Activated CD4-positive, alpha-beta T cell treated with anti-CD3 and anti-CD28 coated beads, Interleukin-2, amount 50 U/mL, for 48 hours (primary cell): Measurements from ENCODE around the gene USPL1.
"Not testable (repeated sequence)": the region's sequence is repeated elsewhere in the genome, so short reads cannot be mapped to it uniquely, and the experiment has no call there.

Experiments
- DNase-seq, 2 experiments: peaks; one replicate each; pipeline ENCODE4 v3.0.0-alpha.2; 2020

Gene USPL1

GRCh38 chr13:30617315-30618185 is at the start of gene USPL1:
USPL1 (plus strand) TSS chr13:30617920; CDS start chr13:30621141, 3,221 bp downstream.
- peak; percentile 98 to 99 for DNase-seq

GRCh38 chr13:30569901-30570576 is 47.7 kb upstream of the USPL1 start:
- no peak for DNase-seq

- no peak for DNase-seq
Observed at GRCh38 chr13:30570691-30571090, 47.0 kb upstream of the USPL1 start.

DNA sequence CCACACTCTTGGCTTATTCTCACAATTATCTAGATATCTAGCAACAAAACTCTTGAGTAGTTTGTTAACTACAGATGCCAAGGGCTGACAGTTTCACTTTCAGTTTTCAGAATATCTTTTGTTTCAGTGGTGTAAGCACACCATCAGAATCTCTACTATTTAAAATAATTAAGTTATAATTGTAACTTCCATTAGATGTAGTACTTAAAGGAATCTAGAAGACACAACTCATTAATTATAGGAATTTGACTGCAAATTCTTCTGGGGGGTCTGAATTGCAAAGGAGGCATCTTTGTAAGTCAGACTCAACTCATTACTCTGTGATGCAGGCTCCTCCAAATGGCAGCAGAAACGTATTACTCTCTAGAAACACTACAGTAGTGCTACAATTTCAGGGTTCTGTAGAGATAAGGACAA is 44.9 kb upstream of the USPL1 start:
- DNase-seq = no peak

DNA sequence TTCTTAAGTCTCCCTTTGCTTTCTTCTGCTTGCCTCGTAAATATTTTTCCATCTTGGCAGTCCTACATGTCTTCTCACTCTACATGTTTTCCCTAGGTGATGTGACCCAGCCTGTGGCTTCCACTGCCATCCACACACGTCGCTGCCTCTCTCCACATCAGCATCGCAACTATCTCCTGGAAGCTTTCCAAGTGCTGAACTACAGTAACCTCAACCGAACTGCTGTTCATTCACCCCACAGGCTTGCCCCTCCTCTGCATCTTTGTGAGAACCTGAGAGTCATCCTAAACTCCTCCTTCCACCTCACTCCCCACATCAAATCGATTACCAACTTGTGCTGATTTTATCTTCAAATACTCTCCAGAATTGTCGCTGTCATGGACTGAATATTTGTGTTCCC is 41.2 kb upstream of the USPL1 start:
- DNase-seq = peak; percentile 27 to 43

GRCh38 chr13:30577401-30577852 is 40.3 kb upstream of the USPL1 start:
- DNase-seq = peak; percentile 46 to 61

DNA sequence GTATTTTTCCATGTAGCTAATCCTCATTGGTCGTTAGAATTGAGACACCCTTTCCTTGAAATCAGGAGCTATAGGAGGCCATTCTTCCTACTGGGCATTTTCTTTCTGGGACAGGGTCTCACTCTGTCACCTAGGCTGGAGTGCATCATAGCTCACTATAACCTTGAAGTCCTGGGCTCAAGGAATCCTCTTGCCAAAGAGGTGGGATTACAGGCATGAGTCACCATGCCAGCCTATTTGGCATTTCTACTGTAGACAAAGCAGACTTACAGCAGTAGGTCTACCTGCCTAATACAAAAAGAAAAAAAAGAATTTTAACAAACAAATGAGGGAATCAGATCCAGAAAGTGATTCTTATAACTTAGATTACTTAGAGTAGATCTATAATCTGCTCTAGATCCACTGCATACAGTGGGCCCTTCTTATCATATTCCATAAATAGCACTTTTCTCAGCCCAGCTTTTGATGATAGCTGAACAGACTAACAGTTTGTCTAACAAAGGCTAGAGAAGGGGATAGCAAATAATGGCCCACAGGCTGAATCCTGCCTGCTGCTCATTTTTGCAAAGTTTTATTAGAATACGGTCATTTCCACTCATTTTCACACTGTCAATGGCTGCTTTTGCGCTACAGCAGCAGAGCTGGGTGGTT is 36.7 kb upstream of the USPL1 start:
- DNase-seq = no peak

GRCh38 chr13:30581582-30581981 is 36.1 kb upstream of the USPL1 start:
- no peak for DNase-seq

- DNase-seq = no peak
Observed at GRCh38 chr13:30584051-30584731, 33.5 kb upstream of the USPL1 start.

DNA sequence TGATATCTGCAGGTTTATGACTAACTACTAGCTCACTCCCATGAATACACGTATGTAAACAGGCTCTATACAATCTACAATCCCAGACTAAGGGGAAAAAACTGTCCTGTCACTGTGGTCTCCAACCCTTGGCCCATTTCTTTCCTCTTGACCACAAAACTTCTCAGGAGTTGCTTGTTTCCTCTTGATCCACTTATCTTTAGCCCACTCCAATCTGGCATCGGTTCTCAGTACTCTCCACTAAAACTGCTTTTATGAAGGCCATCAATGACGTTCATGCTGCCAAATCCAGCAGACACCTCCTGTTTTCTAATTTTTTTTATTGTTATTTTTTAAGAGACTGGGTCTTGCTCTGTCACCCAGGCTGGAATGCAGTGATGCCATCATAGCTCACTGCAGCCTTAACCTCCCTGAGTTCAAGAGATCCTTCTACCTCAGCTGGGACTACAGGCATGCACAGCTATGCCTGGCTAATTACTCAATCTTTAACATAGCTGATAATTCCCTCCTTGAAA is 31.9 kb upstream of the USPL1 start:
- no peak for DNase-seq

DNA sequence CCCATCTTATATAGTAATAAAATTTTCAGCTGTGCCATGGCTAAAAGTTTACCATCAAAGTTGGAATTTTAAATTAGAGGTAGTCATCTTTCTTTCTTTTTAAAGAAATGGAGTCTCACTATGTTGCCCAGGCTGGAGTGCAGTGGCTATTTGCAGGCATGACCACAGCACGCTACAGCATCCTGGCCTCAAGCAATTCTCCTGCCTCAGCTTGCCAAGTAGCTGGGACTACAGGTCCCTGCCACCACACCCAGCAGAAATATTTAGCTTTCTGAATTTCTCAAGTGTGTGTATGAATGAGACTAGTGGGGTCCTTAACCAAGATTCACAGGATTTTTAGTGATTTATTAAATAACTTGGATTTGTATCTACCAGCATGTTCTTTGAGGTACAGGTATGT is 30.5 kb upstream of the USPL1 start:
- no peak for DNase-seq

DNA sequence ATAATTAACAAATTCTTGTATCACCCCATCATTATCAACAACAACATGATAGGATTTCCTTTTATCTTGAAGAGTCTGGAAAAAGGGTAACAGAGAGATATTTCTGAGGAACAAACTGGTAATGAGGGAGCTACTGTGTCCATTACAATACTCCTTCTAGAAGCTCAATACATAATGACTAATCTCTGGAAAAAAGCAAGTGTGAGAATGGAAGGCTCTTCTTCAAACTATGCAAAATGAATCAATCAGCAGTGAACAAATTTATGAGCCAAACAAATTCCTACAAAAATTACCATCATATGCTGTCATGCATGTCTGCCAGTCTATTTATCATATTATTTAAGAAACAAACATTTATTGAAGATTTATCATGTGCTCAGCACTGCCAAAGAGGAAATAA is 30.0 kb upstream of the USPL1 start:
- DNase-seq = no peak

GRCh38 chr13:30593001-30593400 is 24.7 kb upstream of the USPL1 start:
- DNase-seq = no peak

DNA sequence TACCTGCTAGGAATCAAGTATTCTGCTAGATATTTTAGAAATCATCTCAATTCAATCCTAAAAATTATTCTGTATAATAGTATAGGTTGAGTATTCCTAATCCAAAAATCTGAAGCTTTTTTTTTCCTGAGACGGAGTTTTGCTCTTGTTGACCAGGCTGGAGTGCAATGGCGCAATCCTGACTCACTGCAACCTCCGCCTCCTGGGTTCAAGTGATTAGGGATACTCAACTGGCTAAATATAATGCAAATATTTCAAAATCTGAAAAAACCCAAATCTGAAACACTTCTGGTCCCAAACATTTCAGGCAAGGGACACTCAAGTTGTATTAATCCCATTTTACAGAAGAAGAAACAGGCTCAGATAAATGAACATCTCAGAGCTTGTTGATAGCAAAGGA is 17.2 kb upstream of the USPL1 start:
- DNase-seq = no peak

DNA sequence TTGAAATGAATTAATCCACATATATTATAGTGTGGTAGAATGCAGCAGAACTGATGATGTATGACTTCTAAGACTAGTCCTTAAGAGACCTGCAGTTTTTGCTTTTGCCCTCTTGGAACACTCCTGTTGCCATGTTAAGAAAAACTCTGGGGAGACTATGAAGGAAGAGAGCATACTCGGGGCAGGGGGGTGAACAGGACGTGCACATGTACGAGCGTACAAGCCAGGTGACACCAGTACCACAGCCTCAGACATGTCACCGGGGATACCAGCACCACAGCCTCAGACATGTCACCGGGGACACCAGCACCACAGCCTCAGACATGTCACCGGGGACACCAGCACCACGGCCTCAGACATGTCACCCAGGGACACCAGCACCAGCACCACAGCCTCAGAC is 15.9 kb upstream of the USPL1 start:
- DNase-seq = no peak

GRCh38 chr13:30605052-30605451 is 12.7 kb upstream of the USPL1 start:
- no peak for DNase-seq

DNA sequence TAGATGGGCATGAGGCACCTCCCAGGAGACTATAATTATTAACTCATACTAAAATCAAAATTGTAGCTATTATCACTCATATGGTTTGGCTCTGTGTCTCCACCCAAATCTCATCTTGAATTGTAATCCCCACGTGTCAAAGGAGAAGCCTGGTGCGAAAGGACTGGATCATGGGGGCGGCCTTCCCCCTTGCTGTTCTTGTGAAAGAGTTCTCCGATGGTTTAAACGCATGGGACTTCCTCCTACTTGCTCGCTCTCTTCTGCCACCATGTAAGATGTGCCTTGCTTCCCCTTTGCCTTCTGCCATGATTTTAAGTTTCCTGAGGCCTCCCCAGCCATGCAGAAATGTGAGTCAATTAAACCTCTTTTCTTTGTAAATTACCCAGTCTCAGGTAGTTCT is 10.5 kb upstream of the USPL1 start:
- DNase-seq = not testable (repeated sequence)

- DNase-seq = peak; percentile 38 to 49
Observed at GRCh38 chr13:30607908-30608307, 9.8 kb upstream of the USPL1 start.

- no peak for DNase-seq
Observed at GRCh38 chr13:30608364-30608763, 9.4 kb upstream of the USPL1 start.

DNA sequence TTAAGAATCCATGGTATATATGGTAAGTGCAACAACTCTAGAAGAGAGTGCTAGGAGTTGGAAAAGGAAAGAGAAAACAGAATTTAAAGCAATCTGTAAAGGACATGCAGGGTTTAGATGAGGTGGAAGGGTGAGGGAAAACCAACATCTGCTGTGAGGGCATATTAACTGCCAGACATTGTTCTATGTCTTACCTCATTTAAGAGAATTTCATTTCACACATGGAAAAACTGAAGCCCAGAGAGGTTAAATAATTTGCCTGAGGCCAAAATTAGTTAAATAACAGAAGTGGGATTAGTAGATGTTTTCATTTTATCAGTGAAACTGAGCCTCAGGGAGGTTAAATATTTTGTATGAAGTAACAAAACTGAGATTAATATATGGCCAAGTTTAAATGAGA is 7.4 kb upstream of the USPL1 start:
- no peak for DNase-seq

GRCh38 chr13:30615481-30615865 is 2.2 kb upstream of the USPL1 start:
- DNase-seq = no peak

DNA sequence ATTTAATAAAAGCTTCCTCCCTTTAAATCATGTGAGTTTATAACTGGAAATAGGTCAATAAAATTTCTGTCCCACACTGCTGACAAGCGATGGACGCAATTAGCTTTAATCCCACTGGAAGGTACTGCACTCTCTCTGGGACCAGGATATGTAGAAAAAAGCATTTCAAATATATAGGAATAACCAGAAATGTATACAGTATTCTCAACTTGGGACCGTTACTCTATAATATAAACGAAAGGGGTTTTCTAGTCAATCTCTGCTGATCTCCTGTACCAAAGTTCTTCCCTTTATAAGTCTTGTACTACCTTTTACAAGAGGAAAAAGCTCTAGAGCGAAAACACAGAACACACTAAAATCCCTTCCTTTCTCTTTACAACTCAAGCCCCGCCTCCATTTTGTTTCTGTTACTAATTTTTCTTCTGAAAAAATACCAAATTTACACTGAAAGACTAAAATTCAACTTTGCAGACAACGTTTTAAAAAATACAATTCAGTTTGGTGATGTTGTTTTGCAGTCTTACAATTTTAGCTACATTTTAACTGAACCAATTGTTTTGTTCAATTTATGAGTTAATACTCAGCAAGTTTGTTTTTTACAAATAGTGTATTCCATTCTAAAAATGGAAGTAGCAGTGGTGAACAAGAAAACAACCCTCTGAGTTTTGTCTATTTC is 1.7 kb upstream of the USPL1 start:
- no peak for DNase-seq
